ENCODE data around the gene ATXN1. TPM values are rescaled to one million over a fixed set of nuclear protein-coding genes. Genes with fewer than 3 reads are reported as not detected.
"Not testable (repeated sequence)": the region's sequence is repeated elsewhere in the genome, so short reads cannot be mapped to it uniquely, and the experiment has no call there.

The ATXN1 gene
- total and polyA plus RNA-seq, 2 experiments from 2014 or later: 14.2 to 20.1 TPM

GRCh38 chr6:16461491-16461890 lies 299.8 kb downstream of the ATXN1 start:
- H3F3A ChIP-seq (ENCODE audit: insufficient read depth): no peaks in the 10 kb centered on the region
- no peak overlapping the region for H3K27ac ChIP-seq
- H3K27me3 ChIP-seq (replicated peaks; ENCODE audit: insufficient read depth): no peaks in the 10 kb centered on the region
- H3K9me2 ChIP-seq (ENCODE audit: insufficient read depth): no peaks in the 10 kb centered on the region
- H3K4me2 ChIP-seq (ENCODE audit: unreplicated experiment): no peak overlapping the region
- peaks cover 31% of the 10 kb centered on the region for H3K79me2 ChIP-seq (ENCODE audit: insufficient read depth)
- H3K36me3 ChIP-seq (ENCODE audit: low read depth): no peaks in the 10 kb centered on the region
- WGBS, 2 experiments (ENCODE audit: low coverage in 1 of 2, low lambda C conversion rate in 2 of 2, missing lambda C conversion rate in 2 of 2): 67 to 73% methylated on average over 6 of the region's 6 CpGs
- H3K4me1 ChIP-seq (ENCODE audit: insufficient read depth): no peaks in the 10 kb centered on the region
- H2AFZ ChIP-seq: no peak overlapping the region
- H3K9me3 ChIP-seq (ENCODE audit: low read depth): no peaks in the 10 kb centered on the region
- H3K9ac ChIP-seq: no peak overlapping the region
- no peak for DNase-seq
- no peak overlapping the region for H3K4me3 ChIP-seq
- in situ Hi-C loops (cut with MboI): no loop called here
- H4K20me1 ChIP-seq (ENCODE audit: insufficient read depth): no peaks in the 10 kb centered on the region
- TF ChIP-seq EZH2phosphoT487 (IDR thresholded peaks at IDR 0.05; ENCODE audit: insufficient read depth, low read depth): no peak
- TF ChIP-seq EZH2 (IDR thresholded peaks at IDR 0.05; ENCODE audit: insufficient read depth, poor library complexity, severe bottlenecking): no peak

- H4K20me1 ChIP-seq (ENCODE audit: insufficient read depth); H3K4me2 ChIP-seq (ENCODE audit: unreplicated experiment); H3K27ac ChIP-seq; H3F3A ChIP-seq (ENCODE audit: insufficient read depth); H3K4me3 ChIP-seq; H3K4me1 ChIP-seq (ENCODE audit: insufficient read depth); H3K9ac ChIP-seq; DNase-seq; in situ Hi-C loops (cut with MboI); H3K27me3 ChIP-seq (replicated peaks; ENCODE audit: insufficient read depth); H3K9me2 ChIP-seq (ENCODE audit: insufficient read depth); H2AFZ ChIP-seq; H3K9me3 ChIP-seq (ENCODE audit: low read depth); H3K36me3 ChIP-seq (ENCODE audit: low read depth): not testable (repeated sequence)
- H3K79me2 ChIP-seq (ENCODE audit: insufficient read depth): peaks cover 34% of the 10 kb centered on the region
- 88 to 89% methylated on average over 5 of the region's 5 CpGs for WGBS, 2 experiments (ENCODE audit: low coverage in 1 of 2, low lambda C conversion rate in 2 of 2, missing lambda C conversion rate in 2 of 2)
Measured at GRCh38 chr6:16459472-16459871, 301.8 kb downstream of the ATXN1 start.

GRCh38 chr6:16452348-16452747 lies 308.9 kb downstream of the ATXN1 start:
- no peak for TF ChIP-seq EZH2 (IDR thresholded peaks at IDR 0.05; ENCODE audit: insufficient read depth, poor library complexity, severe bottlenecking)
- in situ Hi-C loops (cut with MboI): no loop called here
- no peak overlapping the region for H3K9ac ChIP-seq
- peaks cover 20% of the 10 kb centered on the region for H3K4me1 ChIP-seq (ENCODE audit: insufficient read depth)
- H2AFZ ChIP-seq: no peak overlapping the region
- H3F3A ChIP-seq (ENCODE audit: insufficient read depth): peaks cover 28% of the 10 kb centered on the region
- no peaks in the 10 kb centered on the region for H3K36me3 ChIP-seq (ENCODE audit: low read depth)
- H3K27ac ChIP-seq: no peak overlapping the region
- peaks cover 34% of the 10 kb centered on the region for H3K79me2 ChIP-seq (ENCODE audit: insufficient read depth)
- no peak overlapping the region for H3K4me3 ChIP-seq
- no peak overlapping the region for H3K4me2 ChIP-seq (ENCODE audit: unreplicated experiment)
- H3K27me3 ChIP-seq (replicated peaks; ENCODE audit: insufficient read depth): no peaks in the 10 kb centered on the region
- DNase-seq: no peak
- WGBS, 2 experiments (ENCODE audit: low coverage in 1 of 2, low lambda C conversion rate in 2 of 2, missing lambda C conversion rate in 2 of 2): 92 to 98% methylated on average over 2 of the region's 2 CpGs
- H3K9me2 ChIP-seq (ENCODE audit: insufficient read depth): no peaks in the 10 kb centered on the region
- H3K9me3 ChIP-seq (ENCODE audit: low read depth): no peaks in the 10 kb centered on the region
- H4K20me1 ChIP-seq (ENCODE audit: insufficient read depth): no peaks in the 10 kb centered on the region

GRCh38 chr6:16450821-16451220 lies 310.4 kb downstream of the ATXN1 start:
- H3K9ac ChIP-seq: peak overlapping the region; percentile 43; the same call in 1 of the 2 replicates
- peaks cover 35% of the 10 kb centered on the region for H3F3A ChIP-seq (ENCODE audit: insufficient read depth)
- no peaks in the 10 kb centered on the region for H3K36me3 ChIP-seq (ENCODE audit: low read depth)
- WGBS, 2 experiments (ENCODE audit: low coverage in 1 of 2, low lambda C conversion rate in 2 of 2, missing lambda C conversion rate in 2 of 2): 48 to 50% methylated on average over 7 of the region's 7 CpGs
- H4K20me1 ChIP-seq (ENCODE audit: insufficient read depth): no peaks in the 10 kb centered on the region
- in situ Hi-C loops (cut with MboI): no loop called here
- H3K4me1 ChIP-seq (ENCODE audit: insufficient read depth): peaks cover 26% of the 10 kb centered on the region
- H3K79me2 ChIP-seq (ENCODE audit: insufficient read depth): peaks cover 31% of the 10 kb centered on the region
- H3K27me3 ChIP-seq (replicated peaks; ENCODE audit: insufficient read depth): no peaks in the 10 kb centered on the region
- no peaks in the 10 kb centered on the region for H3K9me3 ChIP-seq (ENCODE audit: low read depth)
- TF ChIP-seq EZH2 (IDR thresholded peaks at IDR 0.05; ENCODE audit: insufficient read depth, poor library complexity, severe bottlenecking) (no peak), EZH2phosphoT487 (IDR thresholded peaks at IDR 0.05; ENCODE audit: insufficient read depth, low read depth) (no peak)
- H2AFZ ChIP-seq: no peak overlapping the region
- H3K4me2 ChIP-seq (ENCODE audit: unreplicated experiment): peak overlapping the region; percentile 74
- DNase-seq: peak; percentile 81
- peak overlapping the region; percentile 90 for H3K27ac ChIP-seq
- H3K9me2 ChIP-seq (ENCODE audit: insufficient read depth): no peaks in the 10 kb centered on the region
- peak overlapping the region; percentile 29; the same call in 1 of the 2 replicates for H3K4me3 ChIP-seq

- no peaks in the 10 kb centered on the region for H3K27me3 ChIP-seq (replicated peaks; ENCODE audit: insufficient read depth)
- H2AFZ ChIP-seq: no peak overlapping the region
- H3K4me2 ChIP-seq (ENCODE audit: unreplicated experiment): peak overlapping the region; percentile 74
Measured at GRCh38 chr6:16450285-16450684, 311.0 kb downstream of the ATXN1 start.

More at GRCh38 chr6:16450285-16450684, 311.0 kb downstream of the ATXN1 start:
- no peaks in the 10 kb centered on the region for H3K36me3 ChIP-seq (ENCODE audit: low read depth)
- in situ Hi-C loops (cut with MboI): no loop called here
- peak overlapping the region; percentile 90 for H3K27ac ChIP-seq
- H3K4me3 ChIP-seq: peak overlapping the region; percentile 40
- H3K79me2 ChIP-seq (ENCODE audit: insufficient read depth): peaks cover 31% of the 10 kb centered on the region
- no peaks in the 10 kb centered on the region for H4K20me1 ChIP-seq (ENCODE audit: insufficient read depth)
- peak overlapping the region; percentile 43; the same call in 1 of the 2 replicates for H3K9ac ChIP-seq
- DNase-seq: peak; percentile 97
- peaks cover 26% of the 10 kb centered on the region for H3K4me1 ChIP-seq (ENCODE audit: insufficient read depth)
- H3K9me3 ChIP-seq (ENCODE audit: low read depth): no peaks in the 10 kb centered on the region
- WGBS, 2 experiments (ENCODE audit: low coverage in 1 of 2, low lambda C conversion rate in 2 of 2, missing lambda C conversion rate in 2 of 2): 0% methylated on average over 3 of the region's 3 CpGs
- TF ChIP-seq EZH2phosphoT487 (IDR thresholded peaks at IDR 0.05; ENCODE audit: insufficient read depth, low read depth): no peak
- no peak for TF ChIP-seq EZH2 (IDR thresholded peaks at IDR 0.05; ENCODE audit: insufficient read depth, poor library complexity, severe bottlenecking)
- peaks cover 35% of the 10 kb centered on the region for H3F3A ChIP-seq (ENCODE audit: insufficient read depth)
- no peaks in the 10 kb centered on the region for H3K9me2 ChIP-seq (ENCODE audit: insufficient read depth)

All from GM23248 (cell line).